ENCODE data around the gene CELA2A.
"Not testable (repeated sequence)": the region's sequence is repeated elsewhere in the genome, so short reads cannot be mapped to it uniquely, and the experiment has no call there.

DNA sequence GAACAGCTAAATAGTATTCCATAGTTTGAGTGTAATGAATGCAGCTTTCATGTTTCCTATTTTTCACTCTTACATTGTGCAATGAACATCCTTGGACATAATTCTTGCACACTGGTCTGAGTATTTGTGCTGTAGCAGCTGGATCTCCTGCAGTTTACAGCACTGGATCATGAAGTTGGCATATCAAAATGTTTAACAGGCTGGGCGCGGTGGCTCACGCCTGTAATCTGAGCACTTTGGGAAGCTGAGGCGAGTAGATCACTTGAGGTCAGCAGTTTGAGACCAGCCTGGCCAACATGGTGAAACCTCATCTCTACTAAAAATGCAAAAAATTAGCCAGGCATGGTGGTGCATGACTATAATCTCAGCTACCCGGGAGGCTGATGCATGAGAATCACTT lies 14.5 kb downstream of the CELA2A start:
- TF ChIP-seq, protein P1, sequence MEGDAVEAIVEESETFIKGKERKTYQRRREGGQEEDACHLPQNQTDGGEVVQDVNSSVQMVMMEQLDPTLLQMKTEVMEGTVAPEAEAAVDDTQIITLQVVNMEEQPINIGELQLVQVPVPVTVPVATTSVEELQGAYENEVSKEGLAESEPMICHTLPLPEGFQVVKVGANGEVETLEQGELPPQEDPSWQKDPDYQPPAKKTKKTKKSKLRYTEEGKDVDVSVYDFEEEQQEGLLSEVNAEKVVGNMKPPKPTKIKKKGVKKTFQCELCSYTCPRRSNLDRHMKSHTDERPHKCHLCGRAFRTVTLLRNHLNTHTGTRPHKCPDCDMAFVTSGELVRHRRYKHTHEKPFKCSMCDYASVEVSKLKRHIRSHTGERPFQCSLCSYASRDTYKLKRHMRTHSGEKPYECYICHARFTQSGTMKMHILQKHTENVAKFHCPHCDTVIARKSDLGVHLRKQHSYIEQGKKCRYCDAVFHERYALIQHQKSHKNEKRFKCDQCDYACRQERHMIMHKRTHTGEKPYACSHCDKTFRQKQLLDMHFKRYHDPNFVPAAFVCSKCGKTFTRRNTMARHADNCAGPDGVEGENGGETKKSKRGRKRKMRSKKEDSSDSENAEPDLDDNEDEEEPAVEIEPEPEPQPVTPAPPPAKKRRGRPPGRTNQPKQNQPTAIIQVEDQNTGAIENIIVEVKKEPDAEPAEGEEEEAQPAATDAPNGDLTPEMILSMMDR (conservative IDR thresholded peaks at IDR 0.05; ENCODE audit: low read length): not testable (repeated sequence)
- TF ChIP-seq EZH2phosphoT487 (IDR thresholded peaks at IDR 0.05; ENCODE audit: borderline replicate concordance, low read depth, low read length): not testable (repeated sequence)
